ENCODE measurements around the gene CATSPERD.

DNA sequence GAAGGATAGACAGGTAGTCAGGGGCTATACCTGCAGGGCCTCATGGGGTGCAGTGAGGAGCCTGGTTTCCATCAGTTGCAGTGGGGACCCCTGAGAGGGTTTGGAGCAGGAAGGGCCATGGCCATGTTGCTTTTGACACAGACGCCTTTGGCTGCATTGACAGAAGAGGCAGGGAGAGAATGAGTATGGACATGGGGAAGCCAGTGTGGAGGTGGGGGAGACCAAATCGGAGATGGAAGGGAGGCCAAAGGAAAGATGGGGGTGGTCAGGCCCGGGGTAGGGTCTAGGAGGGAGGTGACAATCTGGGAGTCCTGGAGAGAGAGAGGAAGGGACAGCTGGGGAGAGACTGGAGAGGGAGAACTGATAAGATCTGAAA is 38.3 kb upstream of the CATSPERD start:
- no peak for TF ChIP-seq TCF12 (IDR thresholded peaks at IDR 0.05; ENCODE audit: low read depth)
- TF ChIP-seq RAD21 (IDR thresholded peaks at IDR 0.05; ENCODE audit: low read depth) = no peak
- TF ChIP-seq, protein P1, sequence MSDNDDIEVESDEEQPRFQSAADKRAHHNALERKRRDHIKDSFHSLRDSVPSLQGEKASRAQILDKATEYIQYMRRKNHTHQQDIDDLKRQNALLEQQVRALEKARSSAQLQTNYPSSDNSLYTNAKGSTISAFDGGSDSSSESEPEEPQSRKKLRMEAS (IDR thresholded peaks at IDR 0.05) = no peak
- TF ChIP-seq, protein P2, sequence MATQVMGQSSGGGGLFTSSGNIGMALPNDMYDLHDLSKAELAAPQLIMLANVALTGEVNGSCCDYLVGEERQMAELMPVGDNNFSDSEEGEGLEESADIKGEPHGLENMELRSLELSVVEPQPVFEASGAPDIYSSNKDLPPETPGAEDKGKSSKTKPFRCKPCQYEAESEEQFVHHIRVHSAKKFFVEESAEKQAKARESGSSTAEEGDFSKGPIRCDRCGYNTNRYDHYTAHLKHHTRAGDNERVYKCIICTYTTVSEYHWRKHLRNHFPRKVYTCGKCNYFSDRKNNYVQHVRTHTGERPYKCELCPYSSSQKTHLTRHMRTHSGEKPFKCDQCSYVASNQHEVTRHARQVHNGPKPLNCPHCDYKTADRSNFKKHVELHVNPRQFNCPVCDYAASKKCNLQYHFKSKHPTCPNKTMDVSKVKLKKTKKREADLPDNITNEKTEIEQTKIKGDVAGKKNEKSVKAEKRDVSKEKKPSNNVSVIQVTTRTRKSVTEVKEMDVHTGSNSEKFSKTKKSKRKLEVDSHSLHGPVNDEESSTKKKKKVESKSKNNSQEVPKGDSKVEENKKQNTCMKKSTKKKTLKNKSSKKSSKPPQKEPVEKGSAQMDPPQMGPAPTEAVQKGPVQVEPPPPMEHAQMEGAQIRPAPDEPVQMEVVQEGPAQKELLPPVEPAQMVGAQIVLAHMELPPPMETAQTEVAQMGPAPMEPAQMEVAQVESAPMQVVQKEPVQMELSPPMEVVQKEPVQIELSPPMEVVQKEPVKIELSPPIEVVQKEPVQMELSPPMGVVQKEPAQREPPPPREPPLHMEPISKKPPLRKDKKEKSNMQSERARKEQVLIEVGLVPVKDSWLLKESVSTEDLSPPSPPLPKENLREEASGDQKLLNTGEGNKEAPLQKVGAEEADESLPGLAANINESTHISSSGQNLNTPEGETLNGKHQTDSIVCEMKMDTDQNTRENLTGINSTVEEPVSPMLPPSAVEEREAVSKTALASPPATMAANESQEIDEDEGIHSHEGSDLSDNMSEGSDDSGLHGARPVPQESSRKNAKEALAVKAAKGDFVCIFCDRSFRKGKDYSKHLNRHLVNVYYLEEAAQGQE (IDR thresholded peaks at IDR 0.05; ENCODE audit: low read depth) = no peak
- TF ChIP-seq EP300 (IDR thresholded peaks at IDR 0.05; ENCODE audit: borderline replicate concordance) = no peak
- TF ChIP-seq TAF1 (IDR thresholded peaks at IDR 0.05; ENCODE audit: low read depth) = no peak
- no peak for TF ChIP-seq ZBTB7A (IDR thresholded peaks at IDR 0.05; ENCODE audit: low read depth)
- no peak for TF ChIP-seq CREB1 (IDR thresholded peaks at IDR 0.05; ENCODE audit: low read depth)
